HG02970 (cell line): ENCODE measurements around the gene CTNNA1.

Experiments used
- ATAC-seq: cut with Tn5 transposase; IDR thresholded peaks from one replicate; pipeline ENCODE4 v1.9.1; 2021; ENCODE audit warnings: mild to moderate bottlenecking, moderate library complexity, moderate number of reproducible peaks; ENCODE audit not compliant: unreplicated experiment, low FRiP score

CTNNA1 gene

GRCh38 chr5:138955671-138956295 lies 202.6 kb downstream of the CTNNA1 start:
- no peak for ATAC-seq

DNA sequence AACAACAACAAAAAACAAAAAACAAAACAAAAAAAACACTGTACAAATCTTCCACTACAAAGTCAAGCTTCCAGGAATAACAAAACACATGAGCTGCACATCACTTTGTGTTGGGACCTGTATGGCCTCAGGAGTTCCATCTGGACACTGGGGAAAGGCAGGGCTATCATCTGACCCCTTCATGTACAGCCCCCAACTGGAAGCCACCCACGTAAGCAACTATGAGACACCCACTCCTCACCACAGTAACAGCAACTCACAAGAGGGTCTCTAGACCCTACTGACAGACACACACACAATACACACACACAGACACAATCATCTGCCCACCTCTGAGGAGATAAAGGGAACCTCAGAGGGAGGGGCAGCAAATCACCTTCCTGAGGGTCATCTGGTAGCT lies 203.6 kb downstream of the CTNNA1 start:
- ATAC-seq, result no peak

GRCh38 chr5:138960145-138960692 lies 207.0 kb downstream of the CTNNA1 start:
- ATAC-seq, result no peak

DNA sequence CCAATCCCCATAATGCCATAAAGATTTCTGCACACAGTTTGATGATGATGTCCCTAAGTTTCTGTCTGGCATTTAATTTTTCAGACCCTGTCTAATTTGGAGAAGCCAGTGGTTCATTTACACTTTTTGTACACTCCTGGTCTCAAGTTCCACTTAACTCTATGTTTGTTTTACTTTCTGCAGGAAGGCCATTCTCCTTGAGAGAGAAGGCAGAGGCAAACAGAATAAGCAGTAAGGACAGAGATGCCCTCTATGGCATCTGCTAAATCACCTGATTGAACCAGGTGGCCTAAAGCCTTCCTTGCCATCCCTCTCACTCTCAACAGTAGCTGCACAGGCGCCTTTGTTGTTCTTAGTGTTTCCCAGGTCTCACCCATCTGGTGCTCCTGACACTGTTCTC lies 208.0 kb downstream of the CTNNA1 start:
- ATAC-seq, result no peak

GRCh38 chr5:138961729-138962128 lies 208.5 kb downstream of the CTNNA1 start:
- ATAC-seq, result no peak

DNA sequence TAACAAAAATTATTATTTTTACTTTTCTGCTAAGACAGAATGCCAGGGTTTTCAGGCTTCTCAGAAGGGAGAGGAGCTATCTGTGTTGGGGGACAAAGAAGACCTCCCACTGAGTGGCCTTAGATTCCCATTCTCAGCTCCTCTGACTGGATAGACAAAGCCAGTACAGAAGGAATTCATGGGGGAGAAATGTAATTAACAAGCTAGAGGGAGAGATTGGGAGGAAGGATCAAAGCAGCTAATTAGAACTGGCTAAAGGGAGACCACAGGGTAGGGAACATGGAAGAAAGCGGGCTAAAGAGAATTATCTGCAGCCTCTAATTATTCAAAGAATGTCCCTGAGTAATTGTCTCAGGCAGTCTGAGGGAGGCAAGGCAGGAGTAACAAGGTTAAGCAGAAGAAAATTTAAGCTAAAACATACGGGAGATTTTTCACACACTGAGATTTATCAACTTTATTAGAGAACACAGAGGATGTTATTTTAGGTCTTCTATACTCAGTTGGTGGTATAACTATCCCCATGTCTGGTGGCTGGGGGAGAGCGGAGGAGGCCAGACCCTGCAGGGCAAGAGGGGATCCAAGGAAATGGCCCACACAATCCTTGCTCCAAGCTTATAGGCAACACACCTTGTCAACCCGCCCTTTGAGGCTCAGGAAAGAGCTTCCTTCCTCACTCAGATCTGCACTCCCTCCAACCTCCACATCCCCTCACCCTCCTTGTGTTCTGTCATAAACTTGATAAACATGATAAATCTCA lies 209.6 kb downstream of the CTNNA1 start:
- ATAC-seq, result no peak

DNA sequence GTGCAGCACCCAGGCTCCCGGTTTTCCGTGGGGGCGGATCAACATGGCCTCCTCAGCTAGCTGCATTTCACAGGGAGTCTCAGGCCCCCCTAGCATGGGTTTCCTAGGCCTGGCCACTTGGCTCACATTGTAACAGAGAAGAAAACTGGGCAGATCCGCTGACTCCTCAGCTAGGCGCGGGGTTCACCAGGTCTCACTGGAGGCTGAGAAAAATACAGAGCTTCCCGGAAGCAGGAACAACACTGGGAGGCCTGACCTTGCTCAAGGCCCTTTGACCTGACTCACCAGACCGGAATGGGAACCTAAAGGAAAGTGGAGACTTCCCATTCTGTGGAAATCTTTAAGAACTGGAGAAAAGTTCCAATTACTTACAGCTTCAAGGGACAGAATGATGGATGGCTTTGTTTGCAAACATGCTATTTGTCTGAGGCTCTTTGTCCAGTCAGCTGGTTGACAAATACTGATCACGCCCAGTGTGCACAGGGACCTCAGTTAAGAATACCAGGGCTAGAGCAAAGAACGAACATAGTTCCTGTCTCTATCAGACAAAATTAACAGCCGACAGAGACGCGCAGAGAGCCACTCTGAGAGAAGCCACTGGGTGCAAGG lies 210.6 kb downstream of the CTNNA1 start:
- ATAC-seq, result no peak

GRCh38 chr5:138964647-138965201 lies 211.5 kb downstream of the CTNNA1 start:
- ATAC-seq, result no peak

- ATAC-seq, result no peak
These were observed 212.4 kb downstream of the CTNNA1 start for GRCh38 chr5:138965626-138966025.

DNA sequence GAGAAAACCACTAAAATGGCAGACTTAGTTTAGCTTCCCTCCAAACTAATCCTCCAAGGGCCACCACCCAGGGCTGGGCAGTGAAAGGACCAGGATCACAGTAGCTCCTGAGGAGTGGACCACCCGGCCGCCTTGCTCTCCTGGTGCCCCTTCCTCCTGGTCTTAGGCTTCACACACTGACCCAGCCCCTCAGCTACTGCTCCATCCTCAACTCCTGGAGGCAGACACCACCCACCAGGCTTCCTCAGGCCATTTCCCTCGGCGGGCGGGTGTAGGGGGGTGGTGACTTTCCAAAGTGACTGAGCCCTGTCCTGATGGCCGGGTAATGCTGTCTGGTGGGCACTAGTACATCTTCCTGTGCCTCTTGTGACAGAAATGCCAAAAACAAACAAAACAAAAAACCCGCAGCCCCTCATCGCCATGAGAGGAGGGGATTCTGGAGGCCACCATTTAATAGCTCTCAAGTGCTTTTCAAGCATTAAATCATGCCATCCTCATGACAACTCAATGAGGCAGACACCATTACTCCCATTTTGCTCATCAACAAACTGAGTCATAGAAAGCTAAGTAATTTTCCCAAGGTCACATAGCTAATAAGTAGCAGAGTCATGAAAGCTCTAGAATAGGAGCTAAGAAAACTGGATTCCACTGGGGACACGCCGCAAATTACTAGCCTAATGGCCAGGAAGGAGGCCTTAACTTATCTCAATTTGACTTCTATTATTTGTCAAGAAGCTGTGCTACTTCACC lies 213.2 kb downstream of the CTNNA1 start:
- no peak for ATAC-seq

DNA sequence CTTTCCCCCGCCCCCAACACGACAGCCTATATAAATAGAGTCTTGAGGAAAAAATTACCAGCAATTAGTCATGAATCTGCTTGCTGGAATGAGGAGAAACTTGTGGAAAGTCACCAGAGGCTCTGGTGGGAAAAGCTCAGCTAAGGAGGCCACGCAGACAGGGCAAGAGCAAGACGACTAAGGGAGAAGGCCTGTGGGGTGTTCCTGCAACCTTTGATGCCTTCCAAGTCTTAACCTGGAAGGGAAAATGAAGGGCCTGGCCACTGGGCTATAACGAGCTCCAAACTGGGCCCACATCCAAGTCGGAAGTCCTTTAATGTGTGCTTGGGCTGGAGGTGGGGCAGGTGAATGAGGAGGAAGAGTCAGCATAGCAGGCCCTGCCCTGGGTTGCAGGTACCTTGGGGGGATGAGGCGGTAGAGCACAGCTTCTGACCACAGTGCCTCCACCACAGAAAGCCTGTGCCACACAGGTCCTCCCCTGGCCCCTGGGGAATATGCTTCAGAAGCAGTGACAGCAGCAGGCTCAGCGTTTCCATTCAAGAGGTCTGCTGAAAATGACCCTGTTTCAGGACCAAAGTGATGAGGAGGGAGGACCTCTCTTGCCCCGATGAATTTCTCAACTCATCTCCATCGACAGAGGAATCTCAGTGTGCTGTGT lies 214.7 kb downstream of the CTNNA1 start:
- no peak for ATAC-seq

DNA sequence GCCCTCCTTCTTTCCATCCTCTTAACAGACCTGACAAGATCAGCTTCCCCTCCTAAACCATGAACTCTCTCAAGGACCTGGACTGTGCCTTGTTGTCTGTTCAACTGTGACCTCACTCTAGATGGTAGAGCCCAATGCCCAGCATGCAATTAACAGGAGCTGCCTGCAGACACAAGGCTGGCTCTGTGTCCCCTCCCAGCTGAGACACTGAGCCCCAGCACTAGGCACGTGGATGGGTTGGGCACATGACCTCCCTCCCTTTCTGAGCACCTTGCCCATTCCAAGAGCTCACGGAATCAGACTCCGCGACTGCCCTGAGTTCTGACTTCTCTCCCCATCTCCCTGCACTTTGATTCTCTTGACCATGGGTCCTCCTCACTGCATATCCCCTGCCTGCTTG lies 215.4 kb downstream of the CTNNA1 start:
- ATAC-seq, result no peak

DNA sequence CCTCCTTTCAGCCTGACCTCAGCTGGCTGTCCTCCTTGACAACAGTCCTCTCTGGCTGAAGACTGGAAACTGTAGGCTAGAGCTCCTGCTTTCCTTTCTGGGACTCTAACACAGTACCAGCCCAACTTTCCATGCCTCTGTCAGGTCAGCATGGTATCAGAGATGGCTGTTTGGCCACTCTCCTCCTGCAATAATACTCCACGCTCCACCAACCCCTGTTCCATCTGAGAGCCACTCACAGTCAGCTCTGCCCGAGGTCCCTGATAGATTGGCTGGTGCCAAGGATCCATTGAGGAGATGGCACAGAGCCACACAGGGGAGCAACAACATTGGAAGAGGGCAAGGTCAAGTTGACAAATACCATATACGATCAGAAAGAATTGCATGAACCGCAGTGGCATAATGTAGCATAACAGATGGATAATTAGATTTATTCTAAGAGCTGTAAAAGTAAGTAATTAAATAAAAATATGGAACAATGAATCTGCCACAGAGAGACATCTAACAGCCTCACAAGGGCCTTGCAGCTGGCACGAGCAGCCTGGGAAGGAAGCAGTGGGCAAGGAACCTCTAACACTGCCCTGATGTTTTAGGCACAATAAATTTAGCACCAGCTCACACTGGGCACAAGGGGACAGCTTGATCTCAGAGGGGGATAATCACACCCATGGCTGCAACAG lies 216.2 kb downstream of the CTNNA1 start:
- no peak for ATAC-seq

GRCh38 chr5:138972230-138972629 lies 219.0 kb downstream of the CTNNA1 start:
- no peak for ATAC-seq

DNA sequence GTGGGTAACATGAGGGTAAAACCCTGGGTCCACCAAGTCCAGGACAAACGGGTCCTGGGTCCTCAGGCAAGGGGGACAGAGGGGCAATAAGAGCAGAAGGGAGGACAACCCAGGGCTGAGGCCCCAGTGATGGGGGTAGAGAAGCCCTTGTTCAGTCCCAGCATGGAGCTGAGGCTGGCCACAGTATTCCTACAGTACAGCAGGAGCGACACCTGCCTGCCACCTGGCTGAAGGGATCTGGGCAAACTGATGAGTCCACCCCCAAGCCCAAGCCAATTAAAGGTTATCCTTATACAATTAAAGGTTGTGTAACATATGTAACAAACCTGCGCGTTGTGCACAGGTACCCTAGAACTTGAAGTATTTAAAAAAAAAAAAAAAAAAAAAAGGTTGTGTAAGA lies 219.6 kb downstream of the CTNNA1 start:
- ATAC-seq, result no peak

DNA sequence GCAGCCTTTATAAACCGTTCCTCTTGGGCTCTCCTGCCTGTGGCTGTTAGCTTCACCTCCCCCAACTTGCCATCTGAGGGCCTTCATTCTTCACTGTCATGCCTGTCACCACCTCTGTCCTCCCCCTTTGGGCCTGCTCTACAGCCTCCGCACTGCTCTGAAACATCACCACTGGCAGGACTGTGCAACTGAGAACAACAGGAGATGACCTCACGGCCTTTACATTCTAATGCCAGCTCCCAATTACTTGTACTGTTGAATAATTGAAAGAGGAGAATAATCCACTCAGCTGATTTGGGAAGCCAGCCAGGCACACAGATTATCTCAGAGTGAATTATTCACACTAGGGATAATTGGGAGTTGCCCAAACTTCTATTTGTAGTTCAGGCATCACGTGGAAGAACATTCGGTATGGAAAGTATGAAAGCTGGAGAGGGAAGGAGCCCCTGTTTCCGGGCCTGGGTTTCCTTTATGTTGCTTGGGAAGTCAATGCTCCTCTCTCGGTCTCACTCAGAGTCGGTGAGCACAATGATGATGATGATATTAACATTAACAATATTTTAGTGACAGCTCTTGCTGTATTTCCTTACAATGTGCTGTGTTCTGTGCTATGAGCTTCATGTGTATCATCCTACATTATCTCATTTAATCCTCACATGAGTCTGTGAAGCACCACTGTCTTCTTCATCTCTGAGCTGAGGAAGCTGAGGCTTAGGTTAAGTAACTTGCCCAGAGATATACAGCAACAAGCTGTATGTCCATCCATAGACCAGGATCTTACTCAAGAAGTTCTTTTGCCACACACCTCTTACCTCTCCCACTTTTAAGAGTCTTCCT lies 221.2 kb downstream of the CTNNA1 start:
- no peak for ATAC-seq

GRCh38 chr5:138975098-138975847 lies 222.0 kb downstream of the CTNNA1 start:
- no peak for ATAC-seq

DNA sequence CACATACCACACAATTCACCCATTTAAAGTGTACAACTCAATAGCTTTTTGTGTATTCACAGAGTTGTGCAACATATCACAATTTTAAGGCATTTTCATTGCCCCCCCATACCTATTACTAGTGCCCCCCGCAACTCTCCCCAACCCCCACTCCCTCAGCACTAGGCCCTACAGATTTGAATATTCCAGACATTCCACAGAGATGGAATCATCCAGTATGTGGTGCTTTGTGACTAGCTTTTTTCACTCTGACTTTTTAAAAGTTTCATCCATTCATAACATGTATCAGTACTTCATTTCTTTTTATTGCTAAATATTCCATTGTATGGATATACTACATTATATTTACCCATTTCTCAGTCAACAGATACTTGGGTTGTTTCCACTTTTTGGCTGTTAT lies 224.9 kb downstream of the CTNNA1 start:
- no peak for ATAC-seq
